HepG2 (cell line): Measurements from ENCODE around the gene FGL2. TPM values are rescaled to one million over a fixed set of nuclear protein-coding genes. Genes with fewer than 3 reads are reported as not detected.

Source experiments
- ETS1 ChIP-seq: sonication (generic); formaldehyde crosslinking; IDR thresholded peaks from 2 replicates; pipeline ENCODE4 v1.4.0; 2020; ENCODE audit warnings: missing genetic modification reagents
- SUZ12 ChIP-seq: fragments of 150-350 bp; IDR thresholded peaks from 2 replicates; pipeline ENCODE4 v1.6.1; 2014; ENCODE audit warnings: low read depth, low read length
- ZBTB40 ChIP-seq, 2 experiments: fragments of 450-650 bp in 1 of 2; sonication (generic) in 1 of 2; formaldehyde crosslinking in 1 of 2; IDR thresholded peaks; 2 replicates each; pipeline versions ENCODE4 v1.6.1 to v1.8.0; 2016 to 2022; ENCODE audit warnings: antibody characterized with exemption in 1 of 2, mild to moderate bottlenecking in 1 of 2, missing genetic modification reagents in 1 of 2
- ZNF10 ChIP-seq: sonication (generic); formaldehyde crosslinking; IDR thresholded peaks from 2 replicates; pipeline ENCODE4 v1.4.0; 2020; ENCODE audit warnings: mild to moderate bottlenecking, low read depth, missing genetic modification reagents, borderline replicate concordance
- ZNF264 ChIP-seq: sonication (generic); formaldehyde crosslinking; IDR thresholded peaks from 2 replicates; pipeline ENCODE4 v1.4.0; 2020; ENCODE audit warnings: missing genetic modification reagents
- ZNF343 ChIP-seq: sonication (generic); formaldehyde crosslinking; IDR thresholded peaks from 2 replicates; pipeline ENCODE4 v1.4.0; 2020; ENCODE audit warnings: mild to moderate bottlenecking, missing genetic modification reagents
- polyA plus RNA-seq, 8 experiments: library from polyadenylated mRNA; depleted of rRNA in 3 of 8; stranded (reverse) in 7 of 8; unstranded in 1 of 8; fragments of >200 nt; fragmentation: Illumina TruSeq in 4 of 8; extraction: Trizol in 4 of 8; gene quantifications; 2 replicates each; pipeline versions ENCODE4 v1.2.1 to v1.2.3, GENCODE V29; 2011 to 2016; ENCODE audit warnings: low read depth in 4 of 8, missing spikeins in 1 of 8, mixed read lengths in 1 of 8; ENCODE audit not compliant: insufficient read depth in 1 of 8
- total RNA-seq, 5 experiments: library from RNA; depleted of rRNA; stranded (reverse); fragments of >200 nt; fragmentation: Illumina TruSeq; extraction: Trizol; gene quantifications; 2 replicates each; pipeline ENCODE4 v1.2.3, GENCODE V29; 2016; ENCODE audit warnings: low read depth in 1 of 5

The FGL2 gene
- total and polyA plus RNA-seq, 2 of the 13 experiments (the other 11 are each of a cell fraction or from before 2014, with no cell fraction given) = 0.04 to 0.15 TPM

DNA sequence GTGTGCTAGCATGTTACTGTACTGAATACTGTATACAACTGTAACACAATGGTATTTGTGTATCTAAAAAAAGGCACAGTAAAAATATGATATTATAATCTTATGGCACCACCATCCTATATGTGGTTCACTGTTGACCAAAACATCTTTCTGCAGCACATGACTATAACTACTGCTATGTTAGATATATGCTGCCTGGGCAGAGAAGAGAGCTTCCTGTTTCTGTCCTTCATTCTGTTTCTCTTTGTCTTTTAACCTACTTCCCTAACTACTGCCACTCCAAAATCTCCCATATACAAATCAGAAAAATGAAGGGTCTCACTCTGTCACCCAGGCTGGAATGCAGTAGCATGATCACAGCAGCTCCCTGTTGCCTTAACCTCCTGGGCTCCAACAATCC lies 8.8 kb upstream of the FGL2 start (continued):
- TF ChIP-seq ZBTB40 (IDR thresholded peaks at IDR 0.05) (no peak), ZBTB40 (CRISPR knock-in tag; IDR thresholded peaks at IDR 0.05) (no peak), SUZ12 (no peak), ZNF343 (CRISPR knock-in tag) (no peak), ZNF10 (no peak), ZNF264 (no peak), ETS1 (no peak)
- TF ChIP-seq, all 625 proteins: peak for 0
